Tibial nerve (tissue), 4 donors: ENCODE results near the gene PON1. TPM values are rescaled to one million over a fixed set of nuclear protein-coding genes. Genes with fewer than 3 reads are reported as not detected.

Experiments
- DNase-seq, 2 donors: peaks; one replicate each; pipeline ENCODE4 v3.0.0-alpha.2; 2019; ENCODE audit warnings: low spot score in 2 of 2
- H3K27ac ChIP-seq, 4 donors: fragments of 200-600 bp; sonication (generic) in 3 of 4; one replicate each; pipeline ENCODE4 v1.5.1; 2017 to 2019; ENCODE audit warnings: mild to moderate bottlenecking in 1 of 4
- H3K27me3 ChIP-seq, 2 donors: fragments of 200-600 bp; sonication (generic) in 1 of 2; one replicate each; pipeline versions ENCODE4 v1.5.1 to v1.6.0; 2017 to 2019
- H3K36me3 ChIP-seq, 3 donors: fragments of 200-600 bp; sonication (generic); one replicate each; pipeline ENCODE4 v1.5.1; 2018 to 2019
- H3K4me1 ChIP-seq, 4 donors: fragments of 200-600 bp; sonication (generic) in 3 of 4; one replicate each; pipeline ENCODE4 v1.5.1; 2017 to 2019
- H3K4me3 ChIP-seq, 4 donors: fragments of 200-600 bp; sonication (generic) in 3 of 4; one replicate each; pipeline ENCODE4 v1.5.1; 2017 to 2019; ENCODE audit warnings: mild to moderate bottlenecking in 1 of 4, moderate library complexity in 1 of 4
- H3K9me3 ChIP-seq, 4 donors: fragments of 200-600 bp; sonication (generic) in 3 of 4; one replicate each; pipeline ENCODE4 v1.5.1; 2017 to 2019
- CTCF ChIP-seq, 5 experiments: fragments of 200-600 bp in 3 of 5; fragments of 450-650 bp in 2 of 5; sonication (generic) in 3 of 5; IDR thresholded peaks; one replicate each; pipeline ENCODE4 v1.5.1; 2016 to 2019; ENCODE audit warnings: antibody characterized with exemption in 5 of 5, mild to moderate bottlenecking in 3 of 5, moderate library complexity in 2 of 5
- EP300 ChIP-seq, 2 donors: sonication (generic); formaldehyde crosslinking; IDR thresholded peaks; one replicate each; pipeline ENCODE4 v1.6.1; 2017; ENCODE audit warnings: antibody characterized with exemption in 2 of 2, mild to moderate bottlenecking in 1 of 2
- POLR2A ChIP-seq, 2 donors: fragments of 450-650 bp; IDR thresholded peaks; one replicate each; pipeline ENCODE4 v1.6.1; 2017; ENCODE audit warnings: antibody characterized with exemption in 2 of 2, mild to moderate bottlenecking in 2 of 2, moderate library complexity in 2 of 2
- WGBS, 2 donors: methylation state at CpG; one replicate each; pipeline ENCODE4 v1.1.5; 2018; 5-methylcytosine and 5-hydroxymethylcytosine counted together
- total RNA-seq, 4 donors: library from RNA; depleted of rRNA; stranded (reverse); fragments of >200 nt; gene quantifications; one replicate each; pipeline ENCODE4 v1.1.0, GENCODE V29; 2016

The PON1 gene
- total RNA-seq, 4 donors from 2014 or later = not detected

- no peak overlapping the region for H3K4me3 ChIP-seq
- peaks cover 0 to 6% (median 2%) of the 10 kb centered on the region in 4 donors for H3K9me3 ChIP-seq
- no peaks in the 10 kb centered on the region for H3K36me3 ChIP-seq
- 34 to 45% methylated on average over 3 of the region's 3 CpGs for WGBS, 2 donors
- no peaks in the 10 kb centered on the region for H3K4me1 ChIP-seq
- no peaks in the 10 kb centered on the region for H3K27me3 ChIP-seq
- no peak overlapping the region for H3K27ac ChIP-seq
- no peak for TF ChIP-seq EP300 (IDR thresholded peaks at IDR 0.05)
- TF ChIP-seq CTCF (IDR thresholded peaks at IDR 0.05) = no peak
- no peak for TF ChIP-seq POLR2A (IDR thresholded peaks at IDR 0.05)
- DNase-seq = no peak
These were observed 33.3 kb upstream of the PON1 start for GRCh38 chr7:95357623-95358022.

GRCh38 chr7:95342642-95343307 lies 18.4 kb upstream of the PON1 start:
- no peaks in the 10 kb centered on the region for H3K9me3 ChIP-seq
- 78% methylated on average over 4 of the region's 4 CpGs for WGBS, 2 donors
- H3K36me3 ChIP-seq = no peaks in the 10 kb centered on the region
- DNase-seq = no peak
- H3K27me3 ChIP-seq = no peaks in the 10 kb centered on the region
- H3K27ac ChIP-seq = no peak overlapping the region
- TF ChIP-seq CTCF (IDR thresholded peaks at IDR 0.05) (no peak), POLR2A (IDR thresholded peaks at IDR 0.05) (no peak), EP300 (IDR thresholded peaks at IDR 0.05) (no peak)
- H3K4me3 ChIP-seq = no peak overlapping the region
- H3K4me1 ChIP-seq = no peaks in the 10 kb centered on the region

GRCh38 chr7:95342029-95342428 lies 17.7 kb upstream of the PON1 start:
- Histone ChIP-seq H3K4me3 (no peak overlapping the region), H3K36me3 (no peaks in the 10 kb centered on the region), H3K9me3 (no peaks in the 10 kb centered on the region), H3K27ac (no peak overlapping the region), H3K4me1 (no peaks in the 10 kb centered on the region), H3K27me3 (no peaks in the 10 kb centered on the region)
- no peak for DNase-seq
- TF ChIP-seq POLR2A (IDR thresholded peaks at IDR 0.05) (no peak), CTCF (IDR thresholded peaks at IDR 0.05) (no peak), EP300 (IDR thresholded peaks at IDR 0.05) (no peak)
- WGBS, 2 donors = 89 to 95% methylated on average over 3 of the region's 3 CpGs

- DNase-seq = no peak
- no peak overlapping the region for H3K27ac ChIP-seq
- H3K4me3 ChIP-seq = no peak overlapping the region
- WGBS, 2 donors = 89 to 92% methylated on average over 2 of the region's 2 CpGs
- no peak for TF ChIP-seq POLR2A (IDR thresholded peaks at IDR 0.05)
- no peak for TF ChIP-seq CTCF (IDR thresholded peaks at IDR 0.05)
- no peak for TF ChIP-seq EP300 (IDR thresholded peaks at IDR 0.05)
- H3K9me3 ChIP-seq = no peaks in the 10 kb centered on the region
- no peaks in the 10 kb centered on the region for H3K27me3 ChIP-seq
- H3K36me3 ChIP-seq = no peaks in the 10 kb centered on the region
- H3K4me1 ChIP-seq = no peaks in the 10 kb centered on the region
These were observed 16.2 kb upstream of the PON1 start for GRCh38 chr7:95340491-95340890.

- WGBS, 2 donors = 85 to 88% methylated on average over 3 of the region's 3 CpGs
- DNase-seq = no peak
- no peak overlapping the region for H3K4me3 ChIP-seq
- no peak overlapping the region for H3K27ac ChIP-seq
- H3K36me3 ChIP-seq = no peaks in the 10 kb centered on the region
- no peaks in the 10 kb centered on the region for H3K9me3 ChIP-seq
- H3K4me1 ChIP-seq = no peaks in the 10 kb centered on the region
- TF ChIP-seq EP300 (IDR thresholded peaks at IDR 0.05) = no peak
- no peak for TF ChIP-seq CTCF (IDR thresholded peaks at IDR 0.05)
- TF ChIP-seq POLR2A (IDR thresholded peaks at IDR 0.05) = no peak
- H3K27me3 ChIP-seq = no peaks in the 10 kb centered on the region
These were observed 14.5 kb upstream of the PON1 start for GRCh38 chr7:95338832-95339231.
